GM12892 (cell line): ENCODE data around the gene KLK2.

Experiments used
- DNase-seq: peaks from one replicate; pipeline ENCODE4 v3.0.0; 2011; ENCODE audit not compliant: insufficient read length
- FAIRE-seq: peaks from 2 replicates; lab custom pipeline; 2011; peaks lifted over from hg19 to GRCh38; lab: Jason Lieb, UNC
- POLR2A ChIP-seq: IDR thresholded peaks from 2 replicates; pipeline ENCODE4 v1.6.1; 2011; ENCODE audit warnings: low read depth, low read length, control low read depth
- POLR2AphosphoS5 ChIP-seq: IDR thresholded peaks from 2 replicates; pipeline ENCODE4 v1.6.1; 2011; ENCODE audit warnings: low read depth, low read length, control low read depth
- TAF1 ChIP-seq: IDR thresholded peaks from 2 replicates; pipeline ENCODE4 v1.6.1; 2011; ENCODE audit warnings: low read depth, mild to moderate bottlenecking, control low read depth, low read length, borderline replicate concordance

The KLK2 gene

DNA sequence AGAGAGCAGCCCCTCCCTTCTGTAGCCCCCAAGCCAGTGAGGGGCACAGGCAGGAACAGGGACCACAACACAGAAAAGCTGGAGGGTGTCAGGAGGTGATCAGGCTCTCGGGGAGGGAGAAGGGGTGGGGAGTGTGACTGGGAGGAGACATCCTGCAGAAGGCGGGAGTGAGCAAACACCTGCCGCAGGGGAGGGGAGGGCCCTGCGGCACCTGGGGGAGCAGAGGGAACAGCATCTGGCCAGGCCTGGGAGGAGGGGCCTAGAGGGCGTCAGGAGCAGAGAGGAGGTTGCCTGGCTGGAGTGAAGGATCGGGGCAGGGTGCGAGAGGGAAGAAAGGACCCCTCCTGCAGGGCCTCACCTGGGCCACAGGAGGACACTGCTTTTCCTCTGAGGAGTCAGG, 14.4 kb upstream of the KLK2 start:
- DNase-seq (no peak), FAIRE-seq (no peak)
- no peak for TF ChIP-seq POLR2AphosphoS5
- no peak for TF ChIP-seq TAF1
- TF ChIP-seq POLR2A = no peak

GRCh38 chr19:50859849-50860248, 13.4 kb upstream of the KLK2 start:
- TF ChIP-seq TAF1 (no peak), POLR2A (no peak), POLR2AphosphoS5 (no peak)
- FAIRE-seq = no peak
- DNase-seq = no peak

DNA sequence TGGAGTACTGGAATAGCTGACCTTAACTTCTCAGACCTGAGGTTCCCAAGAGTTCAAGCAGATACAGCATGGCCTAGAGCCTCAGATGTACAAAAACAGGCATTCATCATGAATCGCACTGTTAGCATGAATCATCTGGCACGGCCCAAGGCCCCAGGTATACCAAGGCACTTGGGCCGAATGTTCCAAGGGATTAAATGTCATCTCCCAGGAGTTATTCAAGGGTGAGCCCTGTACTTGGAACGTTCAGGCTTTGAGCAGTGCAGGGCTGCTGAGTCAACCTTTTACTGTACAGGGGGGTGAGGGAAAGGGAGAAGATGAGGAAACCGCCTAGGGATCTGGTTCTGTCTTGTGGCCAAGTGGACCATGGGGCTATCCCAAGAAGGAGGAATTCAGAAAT, 12.2 kb upstream of the KLK2 start:
- DNase-seq = no peak
- FAIRE-seq = no peak
- TF ChIP-seq POLR2AphosphoS5 (no peak), TAF1 (no peak), POLR2A (no peak)

GRCh38 chr19:50861496-50862286, 11.5 kb upstream of the KLK2 start:
- no peak for DNase-seq
- no peak for FAIRE-seq
- no peak for TF ChIP-seq POLR2A
- TF ChIP-seq TAF1 = no peak
- no peak for TF ChIP-seq POLR2AphosphoS5

DNA sequence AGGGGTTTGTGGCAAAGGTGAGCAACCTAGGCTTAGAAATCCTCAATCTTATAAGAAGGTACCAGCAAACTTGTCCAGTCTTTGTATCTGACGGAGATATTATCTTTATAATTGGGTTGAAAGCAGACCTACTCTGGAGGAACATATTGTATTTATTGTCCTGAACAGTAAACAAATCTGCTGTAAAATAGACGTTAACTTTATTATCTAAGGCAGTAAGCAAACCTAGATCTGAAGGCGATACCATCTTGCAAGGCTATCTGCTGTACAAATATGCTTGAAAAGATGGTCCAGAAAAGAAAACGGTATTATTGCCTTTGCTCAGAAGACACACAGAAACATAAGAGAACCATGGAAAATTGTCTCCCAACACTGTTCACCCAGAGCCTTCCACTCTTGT, 3.8 kb upstream of the KLK2 start:
- DNase-seq (no peak), FAIRE-seq (no peak)
- TF ChIP-seq TAF1 = no peak

DNA sequence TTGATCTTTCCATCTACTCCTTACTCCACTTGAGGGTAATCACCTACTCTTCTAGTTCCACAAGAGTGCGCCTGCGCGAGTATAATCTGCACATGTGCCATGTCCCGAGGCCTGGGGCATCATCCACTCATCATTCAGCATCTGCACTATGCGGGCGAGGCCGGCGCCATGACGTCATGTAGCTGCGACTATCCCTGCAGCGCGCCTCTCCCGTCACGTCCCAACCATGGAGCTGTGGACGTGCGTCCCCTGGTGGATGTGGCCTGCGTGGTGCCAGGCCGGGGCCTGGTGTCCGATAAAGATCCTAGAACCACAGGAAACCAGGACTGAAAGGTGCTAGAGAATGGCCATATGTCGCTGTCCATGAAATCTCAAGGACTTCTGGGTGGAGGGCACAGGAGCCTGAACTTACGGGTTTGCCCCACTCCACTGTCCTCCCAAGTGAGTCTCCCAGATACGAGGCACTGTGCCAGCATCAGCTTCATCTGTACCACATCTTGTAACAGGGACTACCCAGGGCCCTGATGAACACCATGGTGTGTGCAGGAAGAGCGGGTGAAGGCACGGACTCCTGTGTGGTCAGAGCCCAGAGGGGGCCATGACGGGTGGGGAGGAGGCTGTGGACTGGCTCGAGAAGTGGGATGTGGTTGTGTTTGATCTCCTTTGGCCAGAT, 2.7 kb upstream of the KLK2 start:
- DNase-seq (no peak), FAIRE-seq (no peak)
- TF ChIP-seq TAF1 = no peak
- no peak for TF ChIP-seq POLR2AphosphoS5
- TF ChIP-seq POLR2A = no peak

- FAIRE-seq (no peak), DNase-seq (no peak)
- no peak for TF ChIP-seq POLR2A
- TF ChIP-seq POLR2AphosphoS5 = no peak
- TF ChIP-seq TAF1 = no peak
Measured at GRCh38 chr19:50874211-50874610, 972 bp downstream of the KLK2 start.

GRCh38 chr19:50875795-50876422, 2.7 kb downstream of the KLK2 start:
- FAIRE-seq (peak; percentile 69), DNase-seq (peak; percentile 34)
- no peak for TF ChIP-seq POLR2A
- TF ChIP-seq TAF1 = no peak
- TF ChIP-seq POLR2AphosphoS5 = no peak

DNA sequence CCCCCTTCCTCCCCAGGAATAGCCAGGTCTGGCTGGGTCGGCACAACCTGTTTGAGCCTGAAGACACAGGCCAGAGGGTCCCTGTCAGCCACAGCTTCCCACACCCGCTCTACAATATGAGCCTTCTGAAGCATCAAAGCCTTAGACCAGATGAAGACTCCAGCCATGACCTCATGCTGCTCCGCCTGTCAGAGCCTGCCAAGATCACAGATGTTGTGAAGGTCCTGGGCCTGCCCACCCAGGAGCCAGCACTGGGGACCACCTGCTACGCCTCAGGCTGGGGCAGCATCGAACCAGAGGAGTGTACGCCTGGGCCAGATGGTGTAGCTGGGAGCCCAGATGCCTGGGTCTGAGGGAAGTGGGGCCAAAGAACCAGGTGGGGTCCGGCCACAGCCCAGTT, 3.2 kb downstream of the KLK2 start:
- DNase-seq (no peak), FAIRE-seq (no peak)
- TF ChIP-seq TAF1 = no peak
- TF ChIP-seq POLR2A = no peak
- no peak for TF ChIP-seq POLR2AphosphoS5

GRCh38 chr19:50877338-50877737, 4.1 kb downstream of the KLK2 start:
- no peak for FAIRE-seq
- TF ChIP-seq TAF1 = no peak
- TF ChIP-seq POLR2AphosphoS5 = no peak
- no peak for TF ChIP-seq POLR2A
- no peak for DNase-seq

GRCh38 chr19:50878851-50879250, 5.6 kb downstream of the KLK2 start:
- FAIRE-seq (no peak), DNase-seq (no peak)
- TF ChIP-seq POLR2AphosphoS5 (no peak), POLR2A (no peak), TAF1 (no peak)

GRCh38 chr19:50880241-50880640, 7.0 kb downstream of the KLK2 start:
- no peak for TF ChIP-seq TAF1
- TF ChIP-seq POLR2AphosphoS5 = no peak
- TF ChIP-seq POLR2A = no peak
- FAIRE-seq (no peak), DNase-seq (no peak)

DNA sequence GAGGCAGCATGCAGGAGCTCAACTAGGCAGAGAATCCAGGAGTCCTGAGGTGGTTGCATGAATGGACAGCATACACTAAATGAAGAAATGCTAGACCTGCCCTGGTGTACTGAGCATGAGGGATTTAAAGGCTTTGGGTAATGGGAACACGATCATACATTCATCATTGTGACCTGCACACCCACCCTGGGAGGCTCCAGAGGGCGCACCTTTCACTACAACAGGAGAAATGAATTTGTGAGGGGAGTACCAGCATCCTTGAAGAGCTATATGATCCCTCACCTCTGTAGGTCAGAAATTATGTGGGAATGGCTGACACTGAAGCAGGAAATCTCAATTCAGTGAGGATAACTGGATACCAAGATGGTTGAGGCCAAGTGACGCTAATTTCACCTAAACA, 8.9 kb downstream of the KLK2 start:
- no peak for TF ChIP-seq TAF1
- no peak for TF ChIP-seq POLR2AphosphoS5
- no peak for TF ChIP-seq POLR2A
- DNase-seq (no peak), FAIRE-seq (no peak)
